Large intestine (tissue), 3 donors: ENCODE results near the gene ATP5MC3. TPM values are rescaled to one million over a fixed set of nuclear protein-coding genes. Genes with fewer than 3 reads are reported as not detected.

Experiments
- DNase-seq, 2 donors: peaks; one replicate each; pipeline versions ENCODE4 v3.0.0 to v3.0.0-alpha.2; 2013
- H3K27ac ChIP-seq: one replicate; pipeline ENCODE4 v1.5.1; 2013; ENCODE audit warnings: low read length
- H3K27me3 ChIP-seq: 2 replicates; pipeline ENCODE4 v1.6.1; 2013; ENCODE audit warnings: low read length; ENCODE audit not compliant: control insufficient read depth, insufficient read depth
- H3K36me3 ChIP-seq: 2 replicates; pipeline ENCODE4 v1.6.1; 2013; ENCODE audit warnings: low read length; ENCODE audit not compliant: control insufficient read depth, insufficient read depth
- H3K4me1 ChIP-seq: one replicate; pipeline ENCODE4 v1.6.1; 2013; ENCODE audit warnings: low read length; ENCODE audit not compliant: control insufficient read depth, insufficient read depth
- H3K4me3 ChIP-seq: one replicate; pipeline ENCODE4 v1.5.1; 2013; ENCODE audit warnings: low read length
- H3K9me3 ChIP-seq: one replicate; pipeline ENCODE4 v1.6.1; 2013; ENCODE audit warnings: mild to moderate bottlenecking, low read depth, low read length, moderate library complexity; ENCODE audit not compliant: control insufficient read depth
- WGBS: methylation state at CpG from one replicate; pipeline ENCODE4 v1.1.5; 2013; ENCODE audit warnings: low lambda C conversion rate; ENCODE audit not compliant: insufficient coverage; 5-methylcytosine and 5-hydroxymethylcytosine counted together
- polyA plus RNA-seq: library from polyadenylated mRNA; unstranded; fragments of 120-200 nt; gene quantifications from one replicate; pipeline ENCODE4 v1.2.1, GENCODE V29; 2013

ATP5MC3 gene
- polyA plus RNA-seq, 1 donor: 329 TPM

- H3K9me3 ChIP-seq: no peaks in the 10 kb centered on the region
- no peaks in the 10 kb centered on the region for H3K36me3 ChIP-seq
- no peak for DNase-seq
- no CpG with 5 or more reads among the region's 3 CpGs for WGBS
- no peak overlapping the region for H3K4me3 ChIP-seq
- H3K27ac ChIP-seq: no peak overlapping the region
- H3K4me1 ChIP-seq: no peaks in the 10 kb centered on the region
- H3K27me3 ChIP-seq: no peaks in the 10 kb centered on the region
Observed at GRCh38 chr2:175170659-175171304, 10.7 kb downstream of the ATP5MC3 start.

GRCh38 chr2:175169191-175169590, 12.3 kb downstream of the ATP5MC3 start:
- no peaks in the 10 kb centered on the region for H3K9me3 ChIP-seq
- H3K4me1 ChIP-seq: no peaks in the 10 kb centered on the region
- no peaks in the 10 kb centered on the region for H3K27me3 ChIP-seq
- H3K27ac ChIP-seq: no peak overlapping the region
- WGBS: 60% methylated on average over 1 of the region's 3 CpGs
- peak overlapping the region; percentile 77 for H3K4me3 ChIP-seq
- DNase-seq: no peak
- H3K36me3 ChIP-seq: no peaks in the 10 kb centered on the region

GRCh38 chr2:175168564-175168945, 13.0 kb downstream of the ATP5MC3 start:
- H3K4me1 ChIP-seq: no peaks in the 10 kb centered on the region
- no CpG with 5 or more reads among the region's 11 CpGs for WGBS
- no peaks in the 10 kb centered on the region for H3K9me3 ChIP-seq
- no peaks in the 10 kb centered on the region for H3K27me3 ChIP-seq
- no peaks in the 10 kb centered on the region for H3K36me3 ChIP-seq
- no peak for DNase-seq
- peak overlapping the region; percentile 77 for H3K4me3 ChIP-seq
- peak overlapping the region; percentile 73 for H3K27ac ChIP-seq

GRCh38 chr2:175167792-175168563, 13.5 kb downstream of the ATP5MC3 start, which contains the start of gene ATF2:
Gene ATF2, minus strand, starts transcription at chr2:175168203. Its CDS starts 31,760 bp downstream, at chr2:175136443.
- no CpG with 5 or more reads among the region's 56 CpGs for whole genome bisulfite sequencing
- Histone ChIP-seq H3K27ac (peak within 1 kb of the TSS; percentile 73), H3K36me3 (no peaks in the 10 kb centered on the region), H3K27me3 (no peaks in the 10 kb centered on the region), H3K4me1 (no peaks in the 10 kb centered on the region), H3K9me3 (no peaks in the 10 kb centered on the region), H3K4me3 (peak within 1 kb of the TSS; percentile 77)
- DNase-seq: peak; percentile 100

GRCh38 chr2:175167076-175167791, 14.3 kb downstream of the ATP5MC3 start:
- H3K4me3 ChIP-seq: peak overlapping the region; percentile 77
- H3K36me3 ChIP-seq: no peaks in the 10 kb centered on the region
- H3K4me1 ChIP-seq: no peaks in the 10 kb centered on the region
- H3K27me3 ChIP-seq: no peaks in the 10 kb centered on the region
- no peaks in the 10 kb centered on the region for H3K9me3 ChIP-seq
- peak overlapping the region; percentile 70 for H3K27ac ChIP-seq
- 0% methylated on average over 2 of the region's 32 CpGs for WGBS
- DNase-seq: peak in 1 of 2 donors; percentile 44

DNA sequence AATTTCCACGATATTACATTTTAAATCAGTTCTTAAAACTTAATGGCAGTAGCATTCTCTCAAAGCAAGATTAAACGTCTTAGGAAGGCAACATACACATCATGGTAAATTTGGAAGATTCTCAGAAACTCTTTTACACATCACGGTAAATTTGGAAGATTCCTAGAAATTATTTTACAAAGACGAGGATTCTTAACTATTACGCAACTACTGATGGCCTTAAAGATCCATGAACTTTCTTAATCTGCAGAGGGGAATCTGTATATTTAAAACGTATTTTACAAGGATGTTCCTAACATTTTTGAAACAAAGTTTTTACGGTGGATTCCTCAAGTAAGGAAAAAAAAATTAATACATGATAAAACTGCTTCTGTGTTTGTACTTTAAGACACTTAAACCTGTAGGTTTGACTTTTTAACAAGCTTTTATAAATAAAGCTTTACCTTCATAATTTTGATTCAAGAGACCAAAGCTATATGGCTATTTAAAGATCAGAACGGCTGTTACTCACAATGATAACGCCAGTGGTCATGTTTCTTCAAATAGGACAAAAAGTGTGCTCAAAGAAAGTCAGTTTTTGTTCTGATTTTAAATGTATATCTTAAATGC, 15.2 kb downstream of the ATP5MC3 start:
- no peaks in the 10 kb centered on the region for H3K4me1 ChIP-seq
- WGBS: 41% methylated on average over 2 of the region's 9 CpGs
- H3K27ac ChIP-seq: no peak overlapping the region

DNA sequence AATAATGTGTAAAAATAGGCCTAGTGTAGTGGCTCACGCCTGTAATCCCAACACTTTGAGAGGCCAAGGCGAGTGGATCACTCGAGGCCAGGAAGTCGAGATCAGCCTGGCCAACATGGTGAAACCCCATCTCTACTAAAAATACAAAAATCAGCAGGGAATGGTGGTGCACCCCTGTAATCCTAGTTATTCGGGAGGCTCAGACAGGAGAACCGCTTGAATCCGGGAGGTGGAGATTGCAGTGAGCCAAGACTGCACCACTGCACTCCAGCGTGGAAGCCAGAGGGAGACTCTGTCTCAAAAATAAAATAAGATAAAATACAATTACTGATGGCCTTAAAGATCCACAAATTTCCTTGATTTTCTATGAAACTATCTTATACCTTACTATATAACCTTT, 17.3 kb downstream of the ATP5MC3 start:
- Histone ChIP-seq H3K36me3 (no peaks in the 10 kb centered on the region), H3K9me3 (no peaks in the 10 kb centered on the region), H3K4me1 (no peaks in the 10 kb centered on the region), H3K27ac (no peak overlapping the region), H3K4me3 (no peak overlapping the region), H3K27me3 (no peaks in the 10 kb centered on the region)
- no peak for DNase-seq
- WGBS: 100% methylated on average over 3 of the region's 8 CpGs

More for the DNA sequence above, 15.2 kb downstream of the ATP5MC3 start:
- H3K4me3 ChIP-seq: peak overlapping the region; percentile 77
- H3K9me3 ChIP-seq: no peaks in the 10 kb centered on the region
- no peaks in the 10 kb centered on the region for H3K27me3 ChIP-seq
- H3K36me3 ChIP-seq: no peaks in the 10 kb centered on the region
- DNase-seq: no peak

GRCh38 chr2:175158894-175159293, 22.6 kb downstream of the ATP5MC3 start:
- Histone ChIP-seq H3K27ac (no peak overlapping the region), H3K27me3 (no peaks in the 10 kb centered on the region), H3K9me3 (no peaks in the 10 kb centered on the region), H3K36me3 (no peaks in the 10 kb centered on the region), H3K4me1 (peaks cover 4% of the 10 kb centered on the region), H3K4me3 (no peak overlapping the region)
- no CpG with 5 or more reads among the region's 4 CpGs for WGBS
- DNase-seq: no peak

DNA sequence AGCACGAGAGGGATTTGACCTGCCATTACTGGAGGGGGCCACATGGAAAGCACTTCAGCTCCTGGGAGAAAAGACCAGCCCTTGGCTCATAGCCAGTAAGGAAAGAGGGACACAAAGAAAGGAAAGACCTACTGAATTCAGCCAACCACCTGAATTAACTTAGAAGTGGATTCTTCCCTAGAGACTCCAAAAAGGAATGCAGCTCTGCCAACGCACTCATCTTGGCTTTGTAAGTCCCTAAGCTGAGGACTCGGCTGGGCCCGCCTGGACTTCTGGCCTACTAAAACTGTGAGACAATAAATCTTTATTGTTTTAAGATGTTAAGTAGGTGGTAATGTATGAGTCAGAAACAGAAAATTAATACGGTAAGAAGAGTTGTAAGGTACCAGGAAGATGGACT, 25.0 kb downstream of the ATP5MC3 start:
- Histone ChIP-seq H3K4me3 (no peak overlapping the region), H3K27ac (no peak overlapping the region), H3K4me1 (peaks cover 4% of the 10 kb centered on the region), H3K27me3 (no peaks in the 10 kb centered on the region), H3K36me3 (no peaks in the 10 kb centered on the region), H3K9me3 (no peaks in the 10 kb centered on the region)
- 58% methylated on average over 1 of the region's 5 CpGs for WGBS
- DNase-seq: no peak

DNA sequence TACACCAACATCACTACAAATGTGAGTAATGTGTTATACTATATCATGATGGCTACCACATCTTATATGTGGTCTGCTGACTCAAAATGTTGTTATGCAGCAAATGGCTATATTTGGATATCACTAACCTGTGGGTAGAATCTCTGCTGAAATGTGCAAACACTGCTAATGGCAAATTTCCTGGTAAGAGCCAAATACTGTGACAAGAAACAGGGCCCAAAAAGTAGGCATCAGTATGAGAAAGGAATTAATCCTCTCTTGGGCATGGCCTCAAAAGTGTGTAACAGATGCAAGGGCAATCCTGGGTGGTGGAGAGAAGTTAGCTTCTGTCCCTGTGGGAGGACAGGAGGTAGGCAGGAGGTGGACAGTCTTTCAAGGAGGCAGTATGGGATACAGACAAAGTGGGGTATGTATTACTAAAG, 26.8 kb downstream of the ATP5MC3 start:
- Histone ChIP-seq H3K4me1 (peaks cover 4% of the 10 kb centered on the region), H3K9me3 (no peaks in the 10 kb centered on the region), H3K36me3 (no peaks in the 10 kb centered on the region), H3K27me3 (no peaks in the 10 kb centered on the region), H3K4me3 (no peak overlapping the region), H3K27ac (no peak overlapping the region)
- no peak for DNase-seq
